GM18951 (cell line): Measurements from ENCODE around the gene MIGA2.
"Not testable (repeated sequence)": the region's sequence is repeated elsewhere in the genome, so short reads cannot be mapped to it uniquely, and the experiment has no call there.

Source experiments
- POLR2A ChIP-seq: IDR thresholded peaks from 4 replicates; pipeline ENCODE4 v1.6.1; 2011; ENCODE audit warnings: mild to moderate bottlenecking; ENCODE audit not compliant: insufficient read length, insufficient read depth; ENCODE audit errors: extremely low read depth
- in situ Hi-C: fragments of 300-500 bp; cut with MboI; formaldehyde crosslinking; loops from one replicate; pipeline ENCODE4 v1.12.0; 2022; ENCODE audit warnings: low sequenced_read_pairs, mixed read lengths, inconsistent platforms; ENCODE audit not compliant: unreplicated experiment

The MIGA2 gene

GRCh38 chr9:129021091-129021490 is 15.3 kb upstream of the MIGA2 start:
- peak; percentile 27 for TF ChIP-seq POLR2A
- in situ Hi-C loops, result no loop called here

GRCh38 chr9:129022037-129022436 is 14.4 kb upstream of the MIGA2 start:
- TF ChIP-seq POLR2A, result no peak
- in situ Hi-C loops, result no loop called here

- no peak for TF ChIP-seq POLR2A
- in situ Hi-C loops, result no loop called here
Observed at GRCh38 chr9:129023036-129023907, 13.2 kb upstream of the MIGA2 start.

GRCh38 chr9:129023908-129024233 is 12.6 kb upstream of the MIGA2 start:
- no peak for TF ChIP-seq POLR2A
- in situ Hi-C loops, result no loop called here

GRCh38 chr9:129026442-129027223 is 9.8 kb upstream of the MIGA2 start:
- in situ Hi-C loops, result no loop called here
- TF ChIP-seq POLR2A, result no peak

- in situ Hi-C loops, result no loop called here
- TF ChIP-seq POLR2A, result no peak
Observed at GRCh38 chr9:129027224-129027684, 9.2 kb upstream of the MIGA2 start.

- TF ChIP-seq POLR2A, result no peak
- in situ Hi-C loops, result no loop called here
Observed at GRCh38 chr9:129027685-129028191, 8.7 kb upstream of the MIGA2 start.

- in situ Hi-C loops, result no loop called here
- peak; percentile 66 for TF ChIP-seq POLR2A
Observed at GRCh38 chr9:129028192-129028966, 8.0 kb upstream of the MIGA2 start, which contains the start of gene SH3GLB2. Gene SH3GLB2, minus strand, starts transcription at chr9:129028331. Its CDS starts 177 bp downstream, at chr9:129028154.

GRCh38 chr9:129030191-129030590 is 6.2 kb upstream of the MIGA2 start:
- in situ Hi-C loops, result no loop called here
- no peak for TF ChIP-seq POLR2A

- no peak for TF ChIP-seq POLR2A
- in situ Hi-C loops, result no loop called here
Observed at GRCh38 chr9:129031514-129031913, 4.9 kb upstream of the MIGA2 start.

GRCh38 chr9:129032541-129033159 is 3.8 kb upstream of the MIGA2 start:
- in situ Hi-C loops, result no loop called here

GRCh38 chr9:129033216-129033615 is 3.2 kb upstream of the MIGA2 start:
- in situ Hi-C loops, result no loop called here
- no peak for TF ChIP-seq POLR2A

More at GRCh38 chr9:129032541-129033159, 3.8 kb upstream of the MIGA2 start:
- TF ChIP-seq POLR2A, result no peak

- in situ Hi-C loops, result not testable (repeated sequence)
Observed at GRCh38 chr9:129035838-129036237, 588 bp upstream of the MIGA2 start.
